Gastroesophageal sphincter (tissue), 3 donors: ENCODE data around the gene SLC18A2.

Experiments
- EP300 ChIP-seq: sonication (generic); formaldehyde crosslinking; IDR thresholded peaks from one replicate; pipeline ENCODE4 v1.6.1; 2017; ENCODE audit warnings: antibody characterized with exemption, mild to moderate bottlenecking
- POLR2A ChIP-seq, 2 donors: fragments of 450-650 bp; IDR thresholded peaks; one replicate each; pipeline ENCODE4 v1.6.1; 2017; ENCODE audit warnings: antibody characterized with exemption in 2 of 2, mild to moderate bottlenecking in 2 of 2, moderate library complexity in 1 of 2
- POLR2AphosphoS5 ChIP-seq: sonication (generic); formaldehyde crosslinking; IDR thresholded peaks from one replicate; pipeline ENCODE4 v1.6.1; 2017; ENCODE audit warnings: antibody characterized with exemption
- TF ChIP-seq, protein P1 (sequence below), 4 experiments: fragments of 200-600 bp in 2 of 4; fragments of 450-650 bp in 2 of 4; sonication (generic) in 1 of 4; IDR thresholded peaks; one replicate each; pipeline ENCODE4 v1.5.1; 2017 to 2019; ENCODE audit warnings: antibody characterized with exemption in 4 of 4, mild to moderate bottlenecking in 2 of 4, moderate library complexity in 2 of 4

DNA sequence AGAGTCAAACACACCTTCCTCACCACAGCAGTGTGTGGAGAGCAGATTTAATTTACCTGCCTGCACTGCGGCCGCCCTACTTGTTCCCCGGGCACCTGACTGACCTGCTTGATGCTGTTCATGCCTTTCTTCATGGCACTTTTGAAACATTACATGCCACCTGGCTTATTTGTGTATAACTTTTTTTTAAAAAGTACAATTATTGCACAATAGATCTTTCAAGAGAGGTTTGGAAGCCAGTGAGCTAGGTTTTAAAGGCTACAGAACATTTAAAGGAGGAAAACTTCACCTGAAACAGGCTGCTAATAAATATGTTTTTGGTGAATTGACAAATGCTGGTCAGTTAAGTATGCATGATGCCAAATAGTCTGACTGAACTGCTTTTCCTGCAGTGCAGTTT, 33.1 kb downstream of the SLC18A2 start:
- TF ChIP-seq, protein P1, sequence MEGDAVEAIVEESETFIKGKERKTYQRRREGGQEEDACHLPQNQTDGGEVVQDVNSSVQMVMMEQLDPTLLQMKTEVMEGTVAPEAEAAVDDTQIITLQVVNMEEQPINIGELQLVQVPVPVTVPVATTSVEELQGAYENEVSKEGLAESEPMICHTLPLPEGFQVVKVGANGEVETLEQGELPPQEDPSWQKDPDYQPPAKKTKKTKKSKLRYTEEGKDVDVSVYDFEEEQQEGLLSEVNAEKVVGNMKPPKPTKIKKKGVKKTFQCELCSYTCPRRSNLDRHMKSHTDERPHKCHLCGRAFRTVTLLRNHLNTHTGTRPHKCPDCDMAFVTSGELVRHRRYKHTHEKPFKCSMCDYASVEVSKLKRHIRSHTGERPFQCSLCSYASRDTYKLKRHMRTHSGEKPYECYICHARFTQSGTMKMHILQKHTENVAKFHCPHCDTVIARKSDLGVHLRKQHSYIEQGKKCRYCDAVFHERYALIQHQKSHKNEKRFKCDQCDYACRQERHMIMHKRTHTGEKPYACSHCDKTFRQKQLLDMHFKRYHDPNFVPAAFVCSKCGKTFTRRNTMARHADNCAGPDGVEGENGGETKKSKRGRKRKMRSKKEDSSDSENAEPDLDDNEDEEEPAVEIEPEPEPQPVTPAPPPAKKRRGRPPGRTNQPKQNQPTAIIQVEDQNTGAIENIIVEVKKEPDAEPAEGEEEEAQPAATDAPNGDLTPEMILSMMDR (IDR thresholded peaks at IDR 0.05), result no peak
- TF ChIP-seq EP300, result no peak
- no peak for TF ChIP-seq POLR2A (IDR thresholded peaks at IDR 0.05)
- TF ChIP-seq POLR2AphosphoS5, result no peak
